ENCODE data around the gene ATP5F1E.

ATP5F1E gene

DNA sequence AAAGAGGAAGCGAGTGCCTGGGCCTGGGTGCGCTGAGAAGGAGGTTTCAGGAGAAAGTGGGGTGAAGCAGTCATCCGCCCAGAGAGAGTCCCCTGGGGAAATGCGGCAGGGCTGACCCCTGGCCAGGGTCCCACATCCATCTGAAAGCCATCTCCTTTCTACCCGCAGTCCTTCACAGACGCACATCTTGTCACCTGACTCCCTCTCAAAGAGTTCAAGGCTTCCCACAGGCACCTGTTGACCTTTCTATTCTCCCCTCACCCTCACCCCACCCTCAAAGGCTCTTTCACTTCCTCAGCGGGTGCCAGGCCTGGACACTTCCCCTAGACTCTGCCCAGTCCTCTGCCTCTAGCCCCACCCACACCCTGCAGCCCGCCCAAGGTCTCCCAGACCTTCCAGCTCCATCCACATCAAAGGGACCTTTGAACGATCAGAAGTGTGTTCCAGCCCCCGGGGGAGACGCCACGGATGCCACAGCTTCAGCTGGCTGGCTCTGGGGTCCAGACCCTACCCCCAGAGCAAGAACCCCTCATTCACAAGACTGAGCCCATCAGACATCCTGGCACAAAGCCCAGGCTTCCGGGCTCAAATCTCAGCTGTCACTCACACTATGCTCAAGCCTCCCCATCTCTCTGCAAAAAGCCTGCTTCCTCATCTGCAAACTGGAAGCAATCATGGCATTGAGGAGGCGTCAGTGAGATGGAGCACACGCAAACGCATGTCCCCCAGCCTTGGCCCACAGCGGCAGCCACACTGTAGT lies 27.2 kb downstream of the ATP5F1E start:
- DNase-seq: peak; percentile 96

DNA sequence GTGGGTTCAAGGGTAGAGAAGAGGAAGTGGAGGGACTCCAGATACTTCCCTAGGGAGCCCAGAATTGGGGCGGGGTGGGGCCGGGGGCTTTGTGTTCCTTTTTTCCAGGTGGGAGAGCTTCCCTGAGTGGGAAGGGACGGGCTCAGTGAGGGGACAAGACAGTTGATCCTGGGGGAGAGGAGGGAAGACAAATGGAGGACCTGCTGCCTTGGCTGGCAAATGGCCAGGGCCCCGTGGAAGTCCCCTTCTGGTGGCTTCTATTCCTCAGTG lies 27.7 kb downstream of the ATP5F1E start:
- no peak for DNase-seq

DNA sequence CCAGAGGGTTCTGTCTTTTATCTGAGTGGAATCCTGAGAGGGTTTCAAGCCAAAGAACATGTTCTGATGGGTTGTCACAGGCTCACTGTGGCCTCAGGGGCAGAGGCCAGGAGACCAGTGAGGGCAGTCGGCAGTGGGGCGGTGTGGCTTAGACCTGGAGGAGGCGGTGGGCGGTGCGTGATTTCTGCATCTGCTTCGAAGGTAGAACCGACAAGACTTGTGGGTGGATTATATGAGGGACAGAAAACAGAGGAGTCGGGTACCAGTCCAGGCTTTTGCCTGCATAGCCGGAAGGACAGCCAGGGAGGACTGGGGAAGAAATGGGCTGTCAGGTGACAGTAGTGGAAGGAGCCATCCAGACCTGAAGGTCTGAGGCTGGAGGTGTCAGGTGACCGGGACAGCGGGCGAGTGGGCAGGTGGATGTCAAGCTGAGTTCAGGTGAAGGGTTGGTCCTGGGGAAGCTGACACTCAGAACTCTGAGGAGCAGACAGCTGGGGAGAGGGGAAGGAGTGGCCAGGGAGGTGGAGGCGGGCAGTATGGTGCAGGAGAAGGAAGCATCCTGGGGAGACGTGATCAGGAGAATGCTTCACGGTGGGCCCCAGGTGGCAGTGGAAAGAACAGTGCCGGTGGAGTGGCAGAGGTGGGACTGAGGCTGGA lies 28.2 kb downstream of the ATP5F1E start:
- peak; percentile 53 for DNase-seq

DNA sequence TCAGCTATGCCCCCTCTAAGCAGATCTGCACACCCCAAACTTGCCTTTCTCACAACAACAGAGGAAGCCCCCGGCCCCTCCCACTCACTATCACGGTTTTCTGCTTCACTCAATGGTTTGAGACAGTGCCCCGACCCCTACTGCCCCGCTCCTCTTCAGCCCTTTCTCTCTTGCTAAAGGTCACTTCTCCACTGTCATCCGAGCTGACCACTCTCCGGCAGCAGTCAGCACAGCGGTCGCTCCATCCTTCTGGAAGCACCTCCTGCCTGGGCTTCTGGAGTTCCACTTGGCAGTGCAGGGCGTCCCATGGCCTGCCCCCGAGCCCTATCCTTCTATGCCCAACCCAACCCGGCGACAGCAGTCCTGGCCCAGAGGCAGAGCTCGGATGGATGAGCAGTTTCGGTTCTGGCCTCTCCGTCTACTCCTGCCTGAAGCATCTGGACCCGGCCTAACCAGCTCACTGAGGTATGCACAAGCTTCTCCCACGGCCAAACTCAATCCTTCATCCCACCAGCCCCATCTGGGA lies 29.2 kb downstream of the ATP5F1E start:
- DNase-seq: no peak

DNA sequence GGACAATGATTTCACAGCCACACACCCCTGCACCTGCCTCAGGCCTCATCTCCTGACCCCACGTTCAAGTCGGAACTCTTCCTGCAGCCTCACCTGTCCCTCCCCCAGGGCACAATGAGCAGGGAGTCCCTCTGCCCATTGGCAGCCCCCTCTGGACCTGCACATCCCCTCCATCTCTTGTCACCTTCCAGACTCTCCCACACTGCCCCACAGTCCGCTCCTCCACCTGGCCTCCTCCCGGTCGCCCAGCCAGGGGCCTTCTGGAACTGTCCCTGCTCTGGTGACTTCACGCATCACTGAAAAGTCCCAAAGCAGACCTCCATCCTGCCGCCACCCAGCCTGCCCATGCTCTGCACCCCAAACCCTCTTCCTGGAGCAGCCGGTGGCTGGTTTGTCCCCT lies 29.7 kb downstream of the ATP5F1E start:
- DNase-seq: no peak

DNA sequence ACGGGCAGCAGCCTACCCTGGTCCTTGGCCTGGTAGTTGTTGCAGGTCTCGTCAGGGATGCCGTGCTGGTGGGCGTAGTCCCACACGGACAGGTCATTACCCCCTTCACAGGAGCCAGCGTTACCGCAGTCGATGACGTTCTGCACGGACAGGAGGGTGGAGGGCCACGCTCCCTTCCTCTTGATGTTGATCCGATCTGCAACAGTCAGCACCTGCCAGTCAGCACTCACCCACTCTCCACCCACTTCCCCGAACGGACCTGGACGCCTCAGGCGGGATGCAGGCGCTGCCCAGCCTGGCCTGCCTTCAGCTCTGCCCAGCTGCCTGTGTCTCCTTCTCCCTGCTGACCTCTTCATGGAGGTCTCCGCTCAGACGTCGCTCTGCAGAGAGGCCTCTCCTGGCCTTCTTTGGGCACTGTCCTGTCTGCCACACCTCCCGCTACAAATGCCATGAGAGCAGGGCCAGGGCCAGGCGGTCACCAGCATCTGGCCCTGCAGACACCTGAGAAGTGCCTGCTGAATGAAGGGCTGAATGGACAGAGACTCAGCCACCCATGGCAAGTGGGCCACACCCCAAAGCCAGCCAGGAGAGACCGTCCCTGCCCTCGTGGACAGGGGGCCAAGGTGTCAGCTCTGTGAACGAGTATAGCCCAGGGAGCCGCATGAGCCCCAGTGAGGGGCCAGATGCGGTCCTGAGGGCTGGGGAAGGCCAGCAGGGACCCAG lies 30.5 kb downstream of the ATP5F1E start:
- DNase-seq: no peak

DNA sequence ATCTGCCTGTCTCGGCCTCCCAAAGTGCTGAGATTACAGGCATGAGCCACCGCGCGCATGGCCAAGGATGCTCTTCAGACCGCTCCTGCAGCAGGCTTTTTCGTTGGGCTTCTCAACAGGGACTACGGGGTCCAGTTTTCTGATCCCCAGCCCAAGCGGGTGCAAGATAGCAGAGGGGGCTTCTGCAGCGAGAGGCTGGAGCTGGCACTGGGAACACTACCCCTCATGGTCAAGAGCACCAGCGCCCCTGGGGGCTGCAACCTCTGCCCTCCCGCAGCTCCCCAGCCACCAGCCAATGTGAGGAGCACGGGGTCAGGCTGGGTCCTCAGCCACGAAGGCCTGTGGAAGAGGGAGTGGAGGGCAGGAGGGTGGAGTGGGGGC lies 31.1 kb downstream of the ATP5F1E start:
- DNase-seq: no peak

DNA sequence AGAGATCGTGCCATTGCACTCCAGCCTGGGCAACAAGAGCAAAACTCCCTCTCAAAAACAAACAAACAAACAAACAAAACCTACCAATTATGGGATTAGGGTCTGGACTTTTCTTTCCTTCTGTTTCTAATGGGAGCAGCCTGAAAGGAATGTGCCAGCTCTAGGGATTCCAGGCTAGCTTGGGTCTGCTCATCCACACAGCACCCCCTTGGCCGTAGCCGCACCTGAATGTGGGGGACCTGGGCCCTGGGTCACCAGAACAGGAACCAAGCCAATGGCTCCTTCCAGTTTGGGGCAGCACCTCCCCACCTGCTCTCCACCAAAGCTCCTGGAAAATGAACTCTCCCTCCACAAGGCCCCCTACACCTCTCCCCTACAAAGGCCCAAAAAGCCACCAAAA lies 31.8 kb downstream of the ATP5F1E start:
- DNase-seq: no peak

DNA sequence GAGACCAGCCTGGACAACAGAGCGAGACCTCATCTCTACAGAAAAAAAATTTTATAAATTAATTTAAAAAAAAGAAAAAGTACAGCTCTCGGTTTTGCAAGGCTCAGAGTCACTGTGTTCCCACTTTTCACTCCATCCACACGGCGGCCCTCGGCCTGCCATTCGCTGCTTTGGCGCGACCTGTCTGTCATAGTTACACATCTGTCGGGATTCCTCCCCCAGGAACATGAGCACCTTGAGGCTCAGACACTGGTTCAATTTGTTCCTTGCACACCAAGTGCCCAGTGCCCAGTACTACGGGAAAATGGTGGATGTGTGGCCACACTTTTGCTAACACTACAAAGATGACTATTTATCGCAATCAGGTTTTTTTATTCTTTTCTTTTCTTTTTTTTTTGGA lies 33.5 kb downstream of the ATP5F1E start:
- no peak for DNase-seq

DNA sequence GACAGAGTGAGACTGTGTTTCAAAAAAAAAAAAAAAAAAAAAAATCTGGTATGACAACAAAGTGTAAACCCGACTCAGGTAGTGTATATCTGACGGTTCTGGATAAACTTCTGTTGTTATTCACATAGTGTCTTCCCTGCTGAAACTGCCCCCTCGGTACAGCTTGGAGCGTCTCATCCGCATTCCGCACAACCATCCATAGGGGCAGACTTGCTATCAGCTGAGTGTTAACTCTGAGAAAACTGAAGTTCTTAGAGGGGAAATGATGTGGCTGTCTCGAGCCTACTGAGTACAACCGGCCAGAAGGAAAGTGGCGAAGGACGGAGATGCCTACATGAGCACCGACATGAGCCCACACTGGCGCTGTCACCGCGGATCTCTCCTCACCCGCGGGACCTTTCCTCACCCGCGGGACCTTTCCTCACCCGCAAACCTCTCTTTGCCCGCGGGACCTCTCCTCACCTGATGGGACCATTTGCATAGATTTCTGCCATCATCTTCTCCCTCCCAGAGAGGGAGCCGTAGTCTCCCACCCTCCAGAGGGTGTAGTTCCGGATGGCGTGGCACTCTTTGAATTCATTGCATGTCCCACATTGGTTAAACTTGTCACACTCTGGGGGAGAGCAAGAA lies 34.9 kb downstream of the ATP5F1E start:
- DNase-seq: no peak

DNA sequence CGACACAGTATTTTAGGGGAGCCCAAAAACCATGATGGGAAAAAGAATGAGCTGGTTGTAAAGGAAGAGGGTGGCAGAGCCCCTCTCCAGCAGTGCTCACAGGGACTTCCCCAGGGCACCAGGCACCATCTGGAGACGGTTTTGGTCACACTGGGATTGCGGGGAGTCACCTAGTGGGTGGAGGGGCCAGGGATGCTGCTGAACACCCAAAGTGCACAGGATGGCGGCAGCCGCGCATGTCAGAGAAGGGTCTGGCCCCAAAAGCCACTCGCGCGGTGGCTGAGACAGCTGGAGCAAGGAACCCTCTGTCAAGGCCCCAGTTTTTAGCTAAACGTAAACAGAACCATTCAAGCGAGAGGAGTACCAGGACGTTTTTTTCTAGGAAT lies 35.9 kb downstream of the ATP5F1E start:
- DNase-seq: no peak

DNA sequence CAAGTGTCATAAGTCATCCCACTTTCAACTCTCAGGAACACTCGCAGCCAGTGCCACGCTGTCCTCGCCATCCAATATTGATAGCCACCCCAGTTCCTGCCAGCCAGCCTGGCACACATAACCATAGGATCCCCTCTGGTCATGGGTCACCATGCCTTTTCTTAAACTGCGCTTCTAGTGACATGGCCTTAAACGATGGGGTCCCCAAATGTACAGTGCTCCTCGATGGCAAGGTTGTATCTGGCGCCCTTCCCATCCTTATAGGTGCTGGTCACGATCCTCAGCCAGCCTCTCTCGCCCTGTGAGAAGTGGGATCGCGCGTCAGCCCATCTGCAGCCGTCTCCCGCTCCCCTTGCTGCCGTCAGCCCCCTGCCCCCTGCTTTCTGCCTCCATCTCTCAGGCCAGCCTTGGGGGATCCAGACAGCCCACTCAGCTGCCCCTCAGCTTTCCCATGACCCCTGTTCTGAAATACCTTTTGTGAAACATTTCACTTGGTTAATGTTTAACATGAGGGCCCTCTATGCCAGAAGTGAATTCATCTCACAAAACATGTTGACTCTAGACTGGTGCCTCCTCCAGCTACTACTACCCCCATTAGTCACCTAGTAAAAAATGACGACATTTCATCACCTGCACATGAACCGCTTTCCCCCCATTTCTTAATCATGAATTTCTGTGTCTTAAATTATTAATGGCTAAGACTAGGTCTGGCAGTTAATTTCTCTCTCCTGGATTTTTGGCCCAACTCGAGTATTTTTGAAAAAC lies 36.5 kb downstream of the ATP5F1E start:
- DNase-seq: no peak

DNA sequence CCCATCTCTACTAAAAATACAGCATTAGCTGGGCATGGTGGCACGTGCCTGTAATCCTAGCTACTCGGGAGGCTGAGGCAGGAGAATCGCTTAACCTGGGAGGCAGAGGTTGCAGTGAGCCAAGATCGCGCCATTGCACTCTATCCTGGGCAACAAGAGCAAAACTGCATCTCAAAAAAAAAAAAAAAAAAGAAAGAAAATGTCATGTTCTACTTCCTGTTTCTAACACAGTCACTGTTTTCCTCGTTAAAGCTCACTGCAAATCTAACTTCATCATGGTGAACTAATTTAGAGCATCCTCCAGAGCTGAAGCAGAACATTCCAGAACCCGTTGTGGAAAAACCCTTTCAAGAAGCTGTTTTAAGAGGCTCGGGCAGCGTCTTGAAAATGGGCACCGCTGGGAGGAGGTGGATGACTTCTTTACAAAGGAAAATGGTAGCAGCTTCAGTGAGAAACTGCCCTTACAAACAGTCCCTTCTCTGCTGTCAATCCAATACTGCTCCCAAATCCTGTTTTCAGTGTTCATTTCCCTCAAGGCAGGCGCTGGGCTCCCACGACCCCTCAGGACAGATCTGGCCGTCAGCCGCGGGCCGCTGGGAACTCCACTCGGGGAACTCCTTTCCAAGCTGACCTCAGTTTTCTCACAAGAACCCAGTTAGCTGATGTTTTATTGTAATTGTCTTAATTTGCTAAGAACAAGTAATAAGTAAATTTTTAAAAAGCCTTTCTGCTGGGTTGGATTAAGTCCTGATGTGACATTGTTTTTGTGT lies 37.6 kb downstream of the ATP5F1E start:
- DNase-seq: no peak

DNA sequence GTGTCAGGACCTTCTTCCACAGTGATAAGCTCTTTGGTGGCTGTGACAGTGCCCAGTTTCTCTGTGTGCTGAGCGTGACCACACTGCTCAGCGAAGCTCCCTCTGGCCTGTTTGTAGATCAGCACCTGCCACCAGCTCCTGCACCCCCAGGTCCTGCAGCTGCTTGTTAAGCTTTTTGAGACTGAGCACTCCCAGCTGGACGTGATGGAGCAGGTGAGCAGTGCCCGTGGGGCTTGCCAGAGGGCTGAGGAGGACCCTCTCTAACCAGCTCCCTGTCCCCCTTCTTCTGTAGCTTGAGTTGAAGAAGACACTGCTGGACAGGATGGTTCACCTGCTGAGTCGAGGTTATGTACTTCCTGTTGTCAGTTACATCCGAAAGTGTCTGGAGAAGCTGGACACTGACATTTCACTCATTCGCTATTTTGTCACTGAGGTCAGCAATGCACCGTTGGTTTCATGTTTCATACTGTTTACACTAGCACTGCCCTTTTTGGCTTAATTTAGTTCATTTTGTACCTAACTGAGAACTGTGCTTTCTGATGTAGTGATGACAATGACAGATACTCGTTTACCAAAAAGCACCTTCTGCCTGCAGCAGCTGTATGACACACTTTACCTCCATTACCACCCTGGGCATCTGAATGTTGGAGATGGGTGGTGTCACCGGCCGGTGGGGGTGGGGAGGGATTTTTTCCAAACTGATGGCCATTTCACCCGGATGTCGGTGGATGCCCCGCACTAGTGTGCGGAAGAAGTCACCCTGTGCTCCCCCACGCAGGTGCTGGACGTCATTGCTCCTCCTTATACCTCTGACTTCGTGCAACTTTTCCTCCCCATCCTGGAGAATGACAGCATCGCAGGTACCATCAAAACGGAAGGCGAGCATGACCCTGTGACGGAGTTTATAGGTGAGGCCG lies 38.5 kb downstream of the ATP5F1E start:
- no peak for DNase-seq

DNA sequence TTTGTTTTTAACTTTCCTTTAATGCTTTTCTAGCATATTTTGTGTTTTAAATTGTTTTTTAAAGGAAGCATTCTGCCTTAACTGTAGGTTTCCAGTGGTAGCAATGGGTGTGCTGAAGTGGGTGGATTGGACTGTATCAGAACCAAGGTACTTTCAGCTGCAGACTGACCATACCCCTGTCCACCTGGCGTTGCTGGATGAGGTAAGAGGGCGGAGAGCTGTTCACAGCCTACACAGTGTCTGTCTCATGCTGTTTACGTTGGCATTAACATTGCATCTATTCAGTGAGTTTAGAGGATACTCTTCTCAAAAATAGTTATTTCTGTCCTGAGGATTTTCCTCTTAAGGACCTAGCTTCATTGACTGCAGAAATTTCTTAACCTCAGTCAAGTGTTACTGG lies 39.2 kb downstream of the ATP5F1E start:
- DNase-seq: no peak

DNA sequence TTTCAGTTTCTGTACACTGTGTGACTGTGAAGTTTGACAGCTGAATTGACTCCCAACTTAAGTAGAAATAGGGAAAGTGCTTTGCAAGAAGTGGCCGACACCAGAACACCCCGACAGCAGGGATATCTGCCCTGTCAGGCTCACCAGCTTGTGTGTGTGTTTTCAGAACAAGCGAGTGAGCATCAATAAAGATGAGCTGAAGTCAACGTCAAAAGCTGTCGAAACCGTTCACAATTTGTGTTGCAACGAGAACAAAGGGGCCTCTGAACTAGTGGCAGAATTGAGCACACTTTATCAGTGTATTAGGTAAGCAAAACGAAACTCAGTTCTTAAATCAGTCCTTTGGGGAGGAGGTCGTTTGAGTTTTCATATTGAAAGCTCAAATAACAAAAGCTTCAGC lies 40.4 kb downstream of the ATP5F1E start:
- DNase-seq: no peak

DNA sequence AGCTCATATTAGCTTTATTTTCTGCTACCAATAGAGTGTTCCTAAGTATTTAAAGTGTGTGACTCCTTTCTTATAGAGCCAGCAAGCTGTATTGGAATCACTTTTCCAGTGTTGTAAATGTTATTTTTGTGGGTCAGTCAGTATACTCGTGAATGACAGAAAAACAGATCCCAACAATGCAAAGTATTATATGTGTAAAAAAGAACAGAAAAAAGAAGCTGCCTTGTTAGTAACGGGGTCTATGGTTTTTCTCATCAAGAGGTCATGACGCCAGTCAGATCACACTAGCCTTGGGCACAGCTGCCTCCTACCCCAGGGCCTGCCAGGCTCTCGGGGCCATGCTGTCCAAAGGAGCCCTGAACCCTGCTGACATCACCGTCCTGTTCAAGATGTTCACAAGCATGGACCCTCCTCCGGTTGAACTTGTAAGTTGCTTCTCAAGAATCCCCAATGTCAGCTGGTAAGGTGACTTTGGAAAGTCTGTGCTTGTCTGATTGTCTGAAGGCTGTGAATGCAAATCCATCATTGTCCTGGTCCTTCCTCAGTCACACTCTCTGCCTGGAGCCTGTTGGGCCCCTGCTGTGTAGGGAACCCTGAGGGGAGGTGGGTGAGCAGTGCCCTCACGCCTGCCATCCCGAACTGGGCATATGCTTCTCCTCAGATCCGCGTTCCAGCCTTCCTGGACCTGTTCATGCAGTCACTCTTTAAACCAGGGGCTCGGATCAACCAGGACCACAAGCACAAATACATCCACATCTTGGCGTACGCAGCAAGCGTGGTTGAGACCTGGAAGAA lies 41.3 kb downstream of the ATP5F1E start:
- DNase-seq: no peak

DNA sequence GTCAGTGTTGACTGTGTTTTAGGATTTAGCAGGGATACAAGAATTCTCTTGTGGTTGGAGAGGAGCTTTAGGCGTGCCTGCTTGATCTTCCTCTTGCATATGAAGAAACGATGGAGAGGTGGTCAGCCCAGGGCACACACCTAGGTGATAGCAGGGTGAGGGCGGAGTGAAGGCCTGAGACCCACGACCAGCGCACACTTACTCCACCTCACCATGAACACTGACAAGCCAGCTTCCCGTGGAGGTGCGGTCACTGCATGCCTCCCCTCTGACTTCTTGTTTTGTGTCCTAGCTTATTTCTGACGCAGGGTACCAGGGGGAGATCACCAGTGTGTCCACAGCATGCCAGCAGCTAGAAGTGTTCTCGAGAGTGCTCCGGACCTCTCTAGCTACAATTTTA lies 42.9 kb downstream of the ATP5F1E start:
- DNase-seq: no peak

DNA sequence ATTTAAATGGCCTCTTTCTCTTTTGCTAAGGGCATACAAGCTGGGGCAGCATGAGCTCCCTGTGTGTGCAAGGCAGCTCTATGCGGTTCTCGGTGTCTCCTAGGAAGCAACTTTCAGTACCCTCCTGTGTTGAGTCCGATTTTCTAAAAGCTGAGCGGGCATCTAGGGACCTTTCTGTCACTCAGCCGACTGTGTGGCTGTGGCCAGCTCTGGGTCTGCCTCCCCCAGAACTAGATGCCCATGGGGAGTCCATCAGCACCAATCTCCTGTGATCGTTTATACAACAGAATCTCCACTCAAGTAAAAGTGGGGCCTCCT lies 43.6 kb downstream of the ATP5F1E start:
- DNase-seq: no peak

DNA sequence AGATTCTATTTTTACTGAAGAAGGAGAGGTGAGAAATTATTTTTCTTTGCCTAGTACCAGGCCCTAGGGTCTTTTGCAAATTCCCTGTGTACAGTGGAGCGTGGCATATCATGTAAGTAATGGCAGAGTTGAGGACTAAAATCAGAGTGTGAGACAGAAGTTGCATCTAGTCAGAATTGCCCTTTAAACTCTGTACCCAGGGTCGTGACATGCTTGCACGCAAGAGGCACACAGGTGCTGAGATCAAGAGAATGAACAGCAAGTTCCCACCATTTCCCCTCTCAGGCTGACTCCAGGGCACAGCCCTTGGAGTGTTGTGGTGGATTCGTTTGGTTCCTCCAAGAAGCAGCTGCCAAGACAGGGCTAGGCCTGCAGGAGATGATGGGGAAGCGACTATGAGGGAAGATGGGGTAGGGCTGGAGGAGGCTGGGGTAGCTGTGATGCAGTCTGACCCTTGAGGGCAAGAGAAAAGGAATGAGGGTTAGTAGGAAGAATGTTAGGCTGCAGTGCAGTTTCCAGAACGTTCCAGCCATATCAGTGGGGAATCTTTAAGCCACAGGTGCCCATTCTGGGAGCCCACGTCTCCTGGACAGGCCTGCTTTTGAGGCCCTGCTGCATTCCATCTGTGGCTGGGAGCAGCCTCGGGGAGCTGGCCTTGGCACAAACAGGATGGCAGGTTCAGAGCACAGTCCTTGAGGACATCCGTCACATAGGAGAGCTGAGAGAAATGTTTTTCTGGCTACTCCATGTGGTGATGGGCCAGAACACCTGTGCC lies 44.2 kb downstream of the ATP5F1E start:
- DNase-seq: no peak

Measured in RPMI8226 (cell line).